NT2/D1 (cell line): ENCODE data around the gene ONECUT3.
"Not testable (repeated sequence)": the region's sequence is repeated elsewhere in the genome, so short reads cannot be mapped to it uniquely, and the experiment has no call there.

Experiments used
- DNase-seq: peaks from one replicate; pipeline ENCODE4 v3.0.0-alpha.2; 2011; ENCODE audit warnings: low read depth, low spot score
- H3K27me3 ChIP-seq: 2 replicates; pipeline ENCODE4 v1.6.0; 2011; ENCODE audit warnings: mild to moderate bottlenecking; ENCODE audit not compliant: insufficient read length, insufficient read depth
- H3K36me3 ChIP-seq: 2 replicates; pipeline ENCODE4 v1.6.1; 2011; ENCODE audit warnings: mild to moderate bottlenecking, low read length, mixed read lengths; ENCODE audit not compliant: insufficient read depth, insufficient read length
- H3K4me1 ChIP-seq: 2 replicates; pipeline ENCODE4 v1.5.1; 2011; ENCODE audit not compliant: insufficient read depth, insufficient read length
- H3K4me3 ChIP-seq: 2 replicates; pipeline ENCODE4 v1.5.1; 2011; ENCODE audit warnings: low read depth; ENCODE audit not compliant: insufficient read length
- H3K9ac ChIP-seq: 2 replicates; pipeline ENCODE4 v1.6.0; 2011; ENCODE audit warnings: low read depth; ENCODE audit not compliant: insufficient read length
- H3K9me3 ChIP-seq: 2 replicates; pipeline ENCODE4 v1.5.1; 2011; ENCODE audit warnings: mild to moderate bottlenecking, low read length; ENCODE audit not compliant: insufficient read depth
- SUZ12 ChIP-seq: IDR thresholded peaks from 2 replicates; pipeline ENCODE4 v1.6.1; 2011; ENCODE audit not compliant: insufficient read length, insufficient read depth; ENCODE audit errors: extremely low read depth
- YY1 ChIP-seq: IDR thresholded peaks from 2 replicates; pipeline ENCODE4 v1.6.1; 2011; ENCODE audit not compliant: insufficient read length, insufficient read depth
- ZNF274 ChIP-seq: IDR thresholded peaks from 2 replicates; pipeline ENCODE4 v1.6.1; 2011; ENCODE audit warnings: mild to moderate bottlenecking, low read depth, low read length

The ONECUT3 gene

DNA sequence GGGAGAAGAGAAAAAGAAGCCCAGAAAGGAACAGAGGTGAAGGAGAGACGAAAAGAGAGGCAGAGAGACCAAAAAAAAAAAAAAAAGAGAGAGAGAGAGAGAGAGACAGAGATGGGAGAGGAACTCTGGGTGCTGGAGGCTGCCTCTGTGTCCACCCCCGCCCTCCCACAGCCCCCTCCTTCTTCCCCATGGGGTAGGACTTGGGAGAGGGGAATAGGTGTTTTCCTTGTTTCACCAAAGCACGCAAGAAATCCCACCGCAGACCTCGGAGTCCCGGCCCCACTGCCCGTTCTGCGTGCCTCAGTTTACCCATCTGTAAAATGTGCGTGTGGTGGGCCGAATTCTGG lies 4.9 kb downstream of the ONECUT3 start:
- Histone ChIP-seq H3K27me3 (peaks cover 97% of the 10 kb centered on the region), H3K4me3 (no peak overlapping the region), H3K36me3 (no peaks in the 10 kb centered on the region), H3K4me1 (peaks cover 33% of the 10 kb centered on the region), H3K9me3 (no peaks in the 10 kb centered on the region), H3K9ac (no peak overlapping the region)
- no peak for TF ChIP-seq ZNF274
- no peak for TF ChIP-seq YY1
- no peak for TF ChIP-seq SUZ12
- no peak for DNase-seq

DNA sequence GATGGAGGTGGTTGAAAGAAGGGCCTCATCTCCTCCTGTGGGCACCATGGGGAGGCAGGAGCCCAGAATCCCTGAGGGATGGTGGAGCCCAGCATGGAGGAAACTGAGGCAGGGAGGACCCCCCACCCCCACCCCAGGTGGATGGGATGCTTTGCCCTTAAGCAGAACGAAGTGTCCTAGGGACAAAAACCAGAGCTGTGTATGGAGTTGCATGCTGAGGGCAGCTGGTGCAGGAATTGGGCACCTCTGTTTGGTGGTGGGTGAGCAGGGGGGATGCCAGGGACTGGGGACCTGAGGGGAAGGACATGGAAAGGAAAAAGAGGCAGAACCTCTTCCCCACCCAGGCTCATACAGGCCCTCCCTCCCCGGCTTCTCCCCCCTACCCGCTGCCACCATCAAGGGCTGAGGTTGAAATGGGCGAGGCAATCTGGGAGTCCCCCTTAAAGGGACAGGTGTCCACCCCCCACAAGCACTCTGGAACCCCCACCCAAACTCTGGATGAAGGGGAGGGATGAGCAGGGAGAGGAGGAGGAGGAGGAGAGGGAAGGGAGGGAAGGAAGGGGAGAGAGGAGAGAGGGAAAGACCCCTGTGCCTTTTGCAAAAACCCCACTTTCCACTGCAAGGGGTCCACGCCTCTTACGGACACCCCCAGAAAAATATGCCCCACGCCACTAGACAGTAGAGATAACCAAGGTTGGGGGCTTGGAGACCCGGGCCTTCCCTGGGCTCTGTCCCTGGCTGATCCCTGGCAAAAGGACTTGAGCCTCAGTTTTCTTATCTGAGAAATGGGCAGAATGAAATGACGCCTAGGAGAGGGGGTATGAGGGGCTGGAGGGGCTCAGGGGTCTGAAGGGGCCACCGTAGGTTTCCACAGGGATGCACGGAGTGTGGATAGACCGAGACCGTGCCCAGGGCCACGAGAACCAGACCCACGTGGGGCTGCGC lies 5.9 kb downstream of the ONECUT3 start:
- peaks cover 98% of the 10 kb centered on the region for H3K27me3 ChIP-seq
- H3K36me3 ChIP-seq: no peaks in the 10 kb centered on the region
- peaks cover 33% of the 10 kb centered on the region for H3K4me1 ChIP-seq

DNA sequence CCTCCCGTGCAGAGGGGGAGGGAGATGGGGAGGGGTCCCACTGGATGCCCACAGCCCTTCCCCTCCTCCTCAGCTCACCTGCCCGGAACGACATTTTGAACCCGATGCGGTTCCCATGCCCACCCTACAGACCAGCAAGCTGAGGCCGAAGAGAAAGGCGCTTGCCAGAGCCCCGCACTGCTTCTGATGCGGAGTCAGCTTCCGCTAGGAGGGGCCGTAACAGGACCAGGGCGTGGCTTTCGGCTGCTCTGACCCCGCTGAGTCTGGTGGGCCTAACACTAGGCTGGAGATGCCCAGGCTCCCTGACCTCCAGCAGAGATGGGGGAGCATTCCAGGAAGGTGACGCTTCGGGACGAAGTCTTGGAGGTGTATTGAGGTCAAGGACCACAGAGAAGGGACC lies 6.7 kb downstream of the ONECUT3 start:
- no peak for TF ChIP-seq SUZ12
- TF ChIP-seq YY1: no peak
- no peak for TF ChIP-seq ZNF274
- no peak overlapping the region for H3K4me3 ChIP-seq
- no peak overlapping the region for H3K9ac ChIP-seq
- peaks cover 98% of the 10 kb centered on the region for H3K27me3 ChIP-seq
- DNase-seq: no peak
- H3K36me3 ChIP-seq: no peaks in the 10 kb centered on the region
- H3K4me1 ChIP-seq: peaks cover 34% of the 10 kb centered on the region
- no peaks in the 10 kb centered on the region for H3K9me3 ChIP-seq

More for the DNA sequence above, 5.9 kb downstream of the ONECUT3 start:
- Histone ChIP-seq H3K9me3 (no peaks in the 10 kb centered on the region), H3K9ac (no peak overlapping the region), H3K4me3 (no peak overlapping the region)
- no peak for DNase-seq
- no peak for TF ChIP-seq ZNF274

DNA sequence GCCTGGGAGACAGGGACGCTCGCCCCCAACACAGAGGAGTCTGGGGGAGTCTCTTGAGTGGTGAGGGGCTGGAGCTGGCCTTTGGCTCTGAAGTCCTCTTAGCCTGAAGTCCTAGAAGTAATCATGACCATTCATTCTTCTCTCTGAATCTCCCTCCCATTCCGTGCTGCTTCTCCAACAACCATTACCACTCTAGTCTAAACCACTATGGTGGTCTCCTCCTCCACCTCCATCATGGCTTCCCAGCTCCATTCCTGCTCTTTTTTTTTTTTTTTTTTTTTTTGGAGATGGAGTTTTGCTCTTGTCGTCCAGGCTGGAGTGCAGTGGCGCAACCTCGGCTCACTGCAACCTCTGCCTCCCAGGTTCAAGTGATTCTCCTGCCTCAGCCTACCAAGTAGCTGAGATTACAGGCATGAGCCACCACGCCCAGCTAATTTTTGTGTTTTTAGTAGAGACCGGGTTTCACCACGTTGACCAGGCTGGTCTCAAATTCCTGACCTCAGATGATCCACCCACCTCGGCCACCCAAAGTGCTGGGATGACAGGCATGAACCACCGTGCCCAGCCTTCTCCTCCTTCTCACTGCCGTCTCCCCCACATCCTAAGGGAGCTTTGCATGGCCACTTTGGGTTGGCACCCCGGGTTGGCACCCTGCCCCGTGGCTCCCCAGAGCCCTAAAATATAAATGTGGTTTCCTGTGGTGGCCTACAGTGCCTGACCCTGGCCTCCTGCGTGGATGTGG lies 7.7 kb downstream of the ONECUT3 start:
- H3K9ac ChIP-seq, H3K36me3 ChIP-seq, DNase-seq, H3K4me3 ChIP-seq, H3K9me3 ChIP-seq: not testable (repeated sequence)
- Histone ChIP-seq H3K27me3 (peaks cover 98% of the 10 kb centered on the region), H3K4me1 (peaks cover 36% of the 10 kb centered on the region)

DNA sequence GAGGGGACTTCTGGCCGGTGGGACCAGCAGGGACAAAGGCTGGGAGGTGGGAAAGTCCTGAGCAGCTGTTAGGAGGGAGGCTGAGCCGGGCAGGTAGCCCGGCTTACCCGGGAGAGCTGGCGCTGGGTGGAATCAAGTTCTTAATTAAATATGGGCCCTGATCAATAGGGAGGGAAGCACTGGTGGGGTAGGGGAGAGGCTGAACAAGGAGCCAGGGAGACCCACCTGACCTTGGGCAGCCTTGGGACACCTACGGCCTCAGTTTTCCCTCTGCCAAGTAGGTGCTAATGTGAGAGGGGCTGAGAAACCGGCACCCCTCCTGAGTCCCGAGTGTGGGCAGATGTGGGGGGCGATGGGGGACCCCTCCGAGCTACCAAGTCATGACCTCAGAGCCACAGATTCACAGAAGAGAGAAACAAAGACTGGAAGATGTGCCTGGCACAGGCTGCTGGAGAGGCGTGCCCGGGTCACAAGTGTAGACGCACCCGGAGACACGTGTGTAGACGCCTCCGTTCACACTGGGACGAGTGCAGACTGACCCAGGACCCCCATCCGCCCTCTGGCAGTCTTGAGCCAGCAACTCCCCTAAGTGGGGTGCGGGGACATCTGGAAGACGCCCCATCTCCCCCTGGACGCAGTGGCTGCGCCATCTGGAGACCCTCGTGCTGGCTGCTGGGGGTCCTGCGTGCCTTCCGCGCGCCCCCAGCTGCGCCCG lies 8.4 kb downstream of the ONECUT3 start:
- DNase-seq: no peak
- Histone ChIP-seq H3K4me1 (peaks cover 31% of the 10 kb centered on the region), H3K9ac (peak overlapping the region; percentile 42), H3K4me3 (no peak overlapping the region), H3K36me3 (no peaks in the 10 kb centered on the region), H3K27me3 (peaks cover 95% of the 10 kb centered on the region), H3K9me3 (no peaks in the 10 kb centered on the region)
- no peak for TF ChIP-seq SUZ12
- TF ChIP-seq YY1: no peak
- TF ChIP-seq ZNF274: no peak

DNA sequence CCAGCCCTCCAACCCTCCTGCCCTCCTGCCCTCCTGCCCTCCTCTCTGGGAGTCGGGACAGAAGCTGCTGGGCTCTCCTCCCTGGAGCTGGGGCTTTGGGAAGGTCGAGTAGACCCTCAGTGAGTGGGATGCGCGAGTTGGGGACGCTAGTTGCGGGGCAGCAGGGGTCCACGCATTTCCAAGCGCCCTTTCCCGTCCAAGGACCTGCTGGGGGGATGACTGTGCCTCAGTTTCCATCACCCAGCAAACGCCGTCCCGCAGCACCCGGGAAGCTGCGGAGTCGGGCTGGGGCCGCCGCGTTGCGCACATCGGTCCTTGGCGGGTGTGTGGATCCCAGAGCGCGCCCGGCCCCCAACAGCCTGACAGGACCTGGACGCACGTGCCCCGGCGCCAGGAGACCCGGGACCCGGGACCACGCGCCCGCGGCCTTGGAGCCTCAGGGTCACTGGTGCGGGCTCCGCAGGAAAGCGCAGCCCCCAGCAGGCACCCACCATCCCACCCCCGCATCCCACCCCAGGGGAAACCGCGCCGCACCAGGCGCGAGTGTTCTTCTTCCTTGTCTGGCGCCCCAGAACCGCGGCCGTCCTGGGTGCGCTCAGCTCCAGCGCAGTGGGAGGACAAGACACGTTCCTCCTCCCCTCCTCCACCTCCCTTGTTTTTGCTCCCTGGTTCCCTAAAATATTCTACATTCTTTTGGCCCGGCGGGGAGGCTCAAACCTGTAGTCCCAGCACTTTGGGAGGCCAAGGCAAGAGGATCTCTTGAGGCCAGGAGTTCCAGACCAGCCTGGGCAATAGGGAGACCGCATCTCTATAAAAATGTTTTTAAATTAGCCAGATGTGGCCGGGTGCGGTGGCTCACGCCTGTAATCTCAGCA lies 9.2 kb downstream of the ONECUT3 start:
- H3K4me1 ChIP-seq: peaks cover 27% of the 10 kb centered on the region
- peak overlapping the region; percentile 42 for H3K9ac ChIP-seq
- TF ChIP-seq SUZ12 (peak; percentile 89), ZNF274 (no peak)
- DNase-seq: no peak
- no peak overlapping the region for H3K4me3 ChIP-seq
- H3K9me3 ChIP-seq: no peaks in the 10 kb centered on the region
- H3K27me3 ChIP-seq: peaks cover 87% of the 10 kb centered on the region
- no peaks in the 10 kb centered on the region for H3K36me3 ChIP-seq
